Neural progenitor cell (in vitro differentiated cells): Measurements from ENCODE around the gene ITSN1.

Experiments
- EZH2 ChIP-seq: fragments of 200-600 bp; sonication (generic); IDR thresholded peaks from 2 replicates; pipeline ENCODE4 v1.6.1; 2017; ENCODE audit warnings: antibody characterized with exemption, mild to moderate bottlenecking, moderate library complexity
- EZH2phosphoT487 ChIP-seq: fragments of 200-600 bp; sonication (generic); IDR thresholded peaks from 2 replicates; pipeline ENCODE4 v1.6.1; 2017; ENCODE audit warnings: antibody characterized with exemption
- TF ChIP-seq, protein P1 (sequence below): fragments of 200-600 bp; sonication (generic); IDR thresholded peaks from 2 replicates; pipeline ENCODE4 v1.5.1; 2017; ENCODE audit warnings: antibody characterized with exemption, mild to moderate bottlenecking

GRCh38 chr21:33828083-33828482 is 185.8 kb downstream of the ITSN1 start:
- TF ChIP-seq, protein P1, sequence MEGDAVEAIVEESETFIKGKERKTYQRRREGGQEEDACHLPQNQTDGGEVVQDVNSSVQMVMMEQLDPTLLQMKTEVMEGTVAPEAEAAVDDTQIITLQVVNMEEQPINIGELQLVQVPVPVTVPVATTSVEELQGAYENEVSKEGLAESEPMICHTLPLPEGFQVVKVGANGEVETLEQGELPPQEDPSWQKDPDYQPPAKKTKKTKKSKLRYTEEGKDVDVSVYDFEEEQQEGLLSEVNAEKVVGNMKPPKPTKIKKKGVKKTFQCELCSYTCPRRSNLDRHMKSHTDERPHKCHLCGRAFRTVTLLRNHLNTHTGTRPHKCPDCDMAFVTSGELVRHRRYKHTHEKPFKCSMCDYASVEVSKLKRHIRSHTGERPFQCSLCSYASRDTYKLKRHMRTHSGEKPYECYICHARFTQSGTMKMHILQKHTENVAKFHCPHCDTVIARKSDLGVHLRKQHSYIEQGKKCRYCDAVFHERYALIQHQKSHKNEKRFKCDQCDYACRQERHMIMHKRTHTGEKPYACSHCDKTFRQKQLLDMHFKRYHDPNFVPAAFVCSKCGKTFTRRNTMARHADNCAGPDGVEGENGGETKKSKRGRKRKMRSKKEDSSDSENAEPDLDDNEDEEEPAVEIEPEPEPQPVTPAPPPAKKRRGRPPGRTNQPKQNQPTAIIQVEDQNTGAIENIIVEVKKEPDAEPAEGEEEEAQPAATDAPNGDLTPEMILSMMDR, result no peak
- TF ChIP-seq EZH2phosphoT487, result no peak
- TF ChIP-seq EZH2, result no peak
